HG03565 (cell line): ENCODE results near the gene TMPRSS3.

Source experiments
- ATAC-seq: cut with Tn5 transposase; IDR thresholded peaks from one replicate; pipeline ENCODE4 v1.9.1; 2021; ENCODE audit warnings: mild to moderate bottlenecking, moderate library complexity; ENCODE audit not compliant: unreplicated experiment

The TMPRSS3 gene

GRCh38 chr21:42429021-42429420 lies 33.2 kb upstream of the TMPRSS3 start:
- ATAC-seq = no peak

DNA sequence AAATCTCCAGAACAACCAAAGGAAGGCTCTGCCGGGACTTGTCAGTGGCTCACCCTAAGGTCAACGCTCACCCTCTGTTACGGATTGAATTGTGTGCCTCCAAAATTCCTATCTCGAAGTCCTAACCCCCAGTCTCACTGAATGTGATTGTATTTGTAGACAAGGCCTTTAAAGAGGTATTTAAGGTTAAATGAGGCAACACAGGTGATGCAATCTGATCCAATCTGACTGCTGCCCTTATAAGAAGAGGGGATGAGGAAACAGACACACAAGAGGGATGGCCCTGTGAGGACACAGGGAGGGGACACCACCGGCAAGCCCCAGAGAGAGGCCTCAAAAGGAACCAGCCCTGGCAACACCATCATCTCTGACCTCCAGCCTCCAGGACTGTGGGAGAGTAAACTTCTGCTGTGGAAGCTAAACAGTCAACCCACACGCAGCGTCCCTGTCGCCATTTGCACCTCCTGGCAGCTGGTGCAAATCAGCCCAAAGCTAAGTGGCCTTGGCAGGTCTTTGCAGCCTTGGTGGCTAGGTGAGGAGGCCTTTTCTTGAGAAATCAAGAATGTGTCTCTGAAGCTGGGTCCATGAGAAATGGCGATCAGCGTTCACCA lies 32.1 kb upstream of the TMPRSS3 start:
- ATAC-seq = no peak

- no peak for ATAC-seq
Observed at GRCh38 chr21:42426876-42427480, 31.1 kb upstream of the TMPRSS3 start.

GRCh38 chr21:42426424-42426823 lies 30.6 kb upstream of the TMPRSS3 start:
- ATAC-seq = no peak

- no peak for ATAC-seq
Observed at GRCh38 chr21:42425591-42425990, 29.7 kb upstream of the TMPRSS3 start.

GRCh38 chr21:42424914-42425541 lies 29.2 kb upstream of the TMPRSS3 start:
- no peak for ATAC-seq

DNA sequence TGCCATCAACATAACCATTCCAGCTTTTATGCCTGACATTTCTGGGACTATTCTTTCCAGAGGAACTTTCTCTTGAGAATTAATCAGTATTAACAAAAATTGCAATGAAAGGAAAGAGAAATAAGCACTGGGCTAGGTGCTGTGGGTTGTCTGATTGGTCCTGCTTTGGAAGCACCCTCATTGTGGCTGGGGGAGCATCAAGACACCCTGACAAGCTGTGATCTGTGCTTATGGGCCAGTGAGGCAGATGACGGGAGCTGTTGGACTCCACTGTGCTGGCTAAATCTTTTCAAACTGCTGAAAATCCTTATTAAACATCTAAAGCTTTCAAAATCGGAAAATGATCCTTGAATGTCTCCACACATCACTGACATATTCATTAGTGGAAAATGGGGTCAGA lies 27.8 kb upstream of the TMPRSS3 start:
- ATAC-seq = no peak

GRCh38 chr21:42423197-42423675 lies 27.4 kb upstream of the TMPRSS3 start:
- ATAC-seq = peak; percentile 42

- ATAC-seq = no peak
Observed at GRCh38 chr21:42421018-42421793, 25.4 kb upstream of the TMPRSS3 start.

DNA sequence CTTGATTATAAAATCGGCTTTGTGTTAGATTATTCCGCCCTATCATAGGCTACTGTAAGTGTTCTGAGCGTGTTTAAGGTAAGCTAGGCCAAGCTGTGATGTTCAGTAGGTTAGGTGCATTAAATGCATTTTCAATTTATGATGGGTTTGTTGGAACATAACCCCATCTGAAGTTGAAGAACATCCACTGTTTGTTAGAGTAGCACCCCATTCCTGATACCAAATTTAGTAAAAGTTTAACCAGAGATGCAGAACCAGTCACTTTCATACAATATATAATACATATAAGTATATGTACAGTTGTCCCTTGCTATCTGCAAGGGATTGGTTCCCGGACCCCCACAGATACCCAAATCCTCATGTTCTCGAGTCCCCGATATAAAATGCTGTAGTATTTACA lies 24.0 kb upstream of the TMPRSS3 start:
- ATAC-seq = no peak

GRCh38 chr21:42418886-42419285 lies 23.0 kb upstream of the TMPRSS3 start:
- no peak for ATAC-seq

DNA sequence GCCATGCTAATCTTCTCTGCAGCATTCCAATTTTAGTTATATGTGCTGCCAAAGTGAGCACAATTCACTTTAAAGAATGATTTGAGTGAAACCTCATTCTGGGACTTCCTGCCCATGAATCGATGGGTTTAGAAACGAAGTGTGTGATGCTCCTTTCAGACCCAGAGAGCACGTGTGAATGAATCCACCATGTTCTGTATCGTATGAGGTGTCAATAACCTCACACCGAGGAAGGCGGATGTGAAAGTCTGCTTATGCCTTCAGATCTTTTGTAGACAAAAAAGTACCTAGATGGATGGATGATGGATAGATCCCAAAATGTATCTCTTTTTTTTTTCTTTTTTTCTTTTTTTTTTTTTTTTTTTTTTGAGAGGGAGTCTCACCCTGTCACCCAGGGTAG lies 21.7 kb upstream of the TMPRSS3 start:
- no peak for ATAC-seq

- ATAC-seq = peak; percentile 70
Observed at GRCh38 chr21:42414928-42415769, 19.3 kb upstream of the TMPRSS3 start.

DNA sequence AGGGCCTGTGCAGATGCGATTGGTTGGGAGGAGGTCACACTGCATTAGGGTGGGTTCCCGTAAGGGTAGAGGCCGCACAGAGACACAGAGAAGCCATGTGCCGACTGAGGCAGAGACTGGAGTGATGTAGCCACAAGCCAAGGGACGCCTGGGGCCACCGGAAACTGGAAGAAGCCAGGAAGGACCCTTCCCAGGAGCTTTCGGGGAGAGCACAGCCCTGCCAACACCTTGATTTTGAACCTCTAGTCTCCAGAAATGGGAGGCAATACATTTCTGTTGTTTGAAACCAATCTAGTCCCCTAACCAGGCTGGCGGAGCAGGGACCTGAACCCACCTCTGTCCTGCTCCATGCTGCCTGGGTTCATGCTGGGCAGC lies 18.7 kb upstream of the TMPRSS3 start:
- no peak for ATAC-seq

DNA sequence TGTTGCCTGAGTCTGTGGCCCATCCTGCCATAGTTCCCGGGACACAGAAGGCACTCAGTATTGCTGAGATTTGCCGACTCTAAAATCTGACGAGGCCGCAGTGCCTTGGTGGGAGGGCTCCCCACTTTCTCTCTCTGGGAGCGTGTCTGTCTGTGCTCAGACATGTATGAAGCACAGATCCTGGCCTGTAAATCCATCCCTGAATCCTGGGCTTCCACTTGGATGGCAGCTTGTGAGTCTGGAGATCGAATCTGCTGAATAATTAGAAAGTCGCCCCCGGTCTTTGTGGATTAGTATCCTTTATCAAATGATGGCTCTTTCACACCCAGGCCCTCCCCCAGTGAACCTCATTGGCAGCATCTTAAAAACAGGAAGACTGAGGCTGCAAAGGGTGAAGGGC lies 18.2 kb upstream of the TMPRSS3 start:
- ATAC-seq = no peak

- ATAC-seq = no peak
Observed at GRCh38 chr21:42413500-42413899, 17.6 kb upstream of the TMPRSS3 start.

GRCh38 chr21:42413093-42413492 lies 17.2 kb upstream of the TMPRSS3 start:
- ATAC-seq = no peak

DNA sequence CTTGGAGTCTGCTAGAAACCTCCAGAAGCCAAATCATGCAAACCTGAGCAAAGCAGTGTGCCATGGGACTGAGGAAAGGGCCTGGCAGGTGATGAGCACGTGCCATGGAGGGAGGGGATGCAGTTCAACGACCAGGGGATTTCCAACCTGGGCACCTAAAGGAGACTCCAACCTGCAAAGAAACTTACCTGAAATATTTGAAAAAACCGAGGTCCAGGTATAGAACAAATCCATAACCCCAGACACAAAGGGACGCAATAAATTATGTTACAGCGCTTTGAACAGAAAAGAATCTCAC lies 16.7 kb upstream of the TMPRSS3 start:
- ATAC-seq = no peak

GRCh38 chr21:42411891-42412635 lies 16.2 kb upstream of the TMPRSS3 start:
- ATAC-seq = no peak

- no peak for ATAC-seq
Observed at GRCh38 chr21:42411197-42411869, 15.5 kb upstream of the TMPRSS3 start.
